HL-60 (cell line): ENCODE measurements around the gene GPR31.

Experiments used
- DNase-seq, 2 experiments: peaks; one replicate each; pipeline ENCODE4 v3.0.0-alpha.2; 2010 to 2020; ENCODE audit warnings: low read depth in 1 of 2, low spot score in 1 of 2
- H3K27ac ChIP-seq: fragments of 250-450 bp; sonication (Bioruptor Pico); replicated peaks from 2 replicates; pipeline ENCODE4 v1.5.1; 2020; ENCODE audit warnings: mild to moderate bottlenecking, moderate library complexity
- H3K27me3 ChIP-seq: fragments of 250-450 bp; sonication (Bioruptor Pico); 2 replicates; pipeline ENCODE4 v1.5.1; 2021; ENCODE audit warnings: mild to moderate bottlenecking, moderate library complexity; ENCODE audit not compliant: insufficient read depth, poor library complexity, severe bottlenecking
- H3K4me3 ChIP-seq: replicated peaks from 2 replicates; pipeline ENCODE4 v1.5.1; 2011; ENCODE audit warnings: mild to moderate bottlenecking, control low read depth, low read length; ENCODE audit not compliant: insufficient read depth
- GABPA ChIP-seq: IDR thresholded peaks from 2 replicates; pipeline ENCODE4 v1.6.1; 2012; ENCODE audit warnings: low read depth
- POLR2AphosphoS5 ChIP-seq: IDR thresholded peaks from 2 replicates; pipeline ENCODE4 v1.6.1; 2012; ENCODE audit warnings: low read depth
- SPI1 ChIP-seq: IDR thresholded peaks from 2 replicates; pipeline ENCODE4 v1.6.1; 2012; ENCODE audit warnings: low read depth, mild to moderate bottlenecking, borderline replicate concordance
- TF ChIP-seq, protein P1 (sequence below): IDR thresholded peaks from 2 replicates; pipeline ENCODE4 v1.6.1; 2012; ENCODE audit warnings: low read depth; ENCODE audit not compliant: insufficient replicate concordance
- TF ChIP-seq, protein P2 (sequence below): IDR thresholded peaks from one replicate; pipeline ENCODE4 v1.5.1; 2011; ENCODE audit warnings: low read length, control low read depth, inconsistent platforms; ENCODE audit not compliant: insufficient read depth

The GPR31 gene

DNA sequence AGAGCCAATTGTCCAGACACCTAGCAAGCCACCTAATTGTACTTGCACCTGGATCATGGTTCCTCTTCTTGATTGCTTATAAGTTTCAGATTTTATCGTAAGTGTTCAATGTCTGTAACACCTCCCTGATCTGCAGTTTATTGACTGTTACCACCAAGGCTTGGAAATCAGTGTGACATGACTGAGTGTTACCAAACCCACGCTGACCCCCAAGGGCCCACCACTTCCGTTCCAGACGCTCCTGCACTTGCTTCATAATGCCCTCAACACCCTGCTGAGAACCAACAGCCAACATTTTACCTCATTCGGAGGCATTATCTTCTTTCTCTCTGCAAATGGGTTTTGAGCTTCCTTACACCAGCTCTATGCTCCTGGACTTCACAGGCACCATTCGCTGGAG, 28.6 kb downstream of the GPR31 start:
- Histone ChIP-seq H3K27me3 (no peaks in the 10 kb centered on the region), H3K27ac (no peak overlapping the region), H3K4me3 (no peak overlapping the region)
- TF ChIP-seq, protein P1, sequence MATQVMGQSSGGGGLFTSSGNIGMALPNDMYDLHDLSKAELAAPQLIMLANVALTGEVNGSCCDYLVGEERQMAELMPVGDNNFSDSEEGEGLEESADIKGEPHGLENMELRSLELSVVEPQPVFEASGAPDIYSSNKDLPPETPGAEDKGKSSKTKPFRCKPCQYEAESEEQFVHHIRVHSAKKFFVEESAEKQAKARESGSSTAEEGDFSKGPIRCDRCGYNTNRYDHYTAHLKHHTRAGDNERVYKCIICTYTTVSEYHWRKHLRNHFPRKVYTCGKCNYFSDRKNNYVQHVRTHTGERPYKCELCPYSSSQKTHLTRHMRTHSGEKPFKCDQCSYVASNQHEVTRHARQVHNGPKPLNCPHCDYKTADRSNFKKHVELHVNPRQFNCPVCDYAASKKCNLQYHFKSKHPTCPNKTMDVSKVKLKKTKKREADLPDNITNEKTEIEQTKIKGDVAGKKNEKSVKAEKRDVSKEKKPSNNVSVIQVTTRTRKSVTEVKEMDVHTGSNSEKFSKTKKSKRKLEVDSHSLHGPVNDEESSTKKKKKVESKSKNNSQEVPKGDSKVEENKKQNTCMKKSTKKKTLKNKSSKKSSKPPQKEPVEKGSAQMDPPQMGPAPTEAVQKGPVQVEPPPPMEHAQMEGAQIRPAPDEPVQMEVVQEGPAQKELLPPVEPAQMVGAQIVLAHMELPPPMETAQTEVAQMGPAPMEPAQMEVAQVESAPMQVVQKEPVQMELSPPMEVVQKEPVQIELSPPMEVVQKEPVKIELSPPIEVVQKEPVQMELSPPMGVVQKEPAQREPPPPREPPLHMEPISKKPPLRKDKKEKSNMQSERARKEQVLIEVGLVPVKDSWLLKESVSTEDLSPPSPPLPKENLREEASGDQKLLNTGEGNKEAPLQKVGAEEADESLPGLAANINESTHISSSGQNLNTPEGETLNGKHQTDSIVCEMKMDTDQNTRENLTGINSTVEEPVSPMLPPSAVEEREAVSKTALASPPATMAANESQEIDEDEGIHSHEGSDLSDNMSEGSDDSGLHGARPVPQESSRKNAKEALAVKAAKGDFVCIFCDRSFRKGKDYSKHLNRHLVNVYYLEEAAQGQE, result no peak
- TF ChIP-seq SPI1 (no peak), POLR2AphosphoS5 (no peak), GABPA (no peak)
- TF ChIP-seq, protein P2, sequence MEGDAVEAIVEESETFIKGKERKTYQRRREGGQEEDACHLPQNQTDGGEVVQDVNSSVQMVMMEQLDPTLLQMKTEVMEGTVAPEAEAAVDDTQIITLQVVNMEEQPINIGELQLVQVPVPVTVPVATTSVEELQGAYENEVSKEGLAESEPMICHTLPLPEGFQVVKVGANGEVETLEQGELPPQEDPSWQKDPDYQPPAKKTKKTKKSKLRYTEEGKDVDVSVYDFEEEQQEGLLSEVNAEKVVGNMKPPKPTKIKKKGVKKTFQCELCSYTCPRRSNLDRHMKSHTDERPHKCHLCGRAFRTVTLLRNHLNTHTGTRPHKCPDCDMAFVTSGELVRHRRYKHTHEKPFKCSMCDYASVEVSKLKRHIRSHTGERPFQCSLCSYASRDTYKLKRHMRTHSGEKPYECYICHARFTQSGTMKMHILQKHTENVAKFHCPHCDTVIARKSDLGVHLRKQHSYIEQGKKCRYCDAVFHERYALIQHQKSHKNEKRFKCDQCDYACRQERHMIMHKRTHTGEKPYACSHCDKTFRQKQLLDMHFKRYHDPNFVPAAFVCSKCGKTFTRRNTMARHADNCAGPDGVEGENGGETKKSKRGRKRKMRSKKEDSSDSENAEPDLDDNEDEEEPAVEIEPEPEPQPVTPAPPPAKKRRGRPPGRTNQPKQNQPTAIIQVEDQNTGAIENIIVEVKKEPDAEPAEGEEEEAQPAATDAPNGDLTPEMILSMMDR, result no peak
- DNase-seq, result no peak

DNA sequence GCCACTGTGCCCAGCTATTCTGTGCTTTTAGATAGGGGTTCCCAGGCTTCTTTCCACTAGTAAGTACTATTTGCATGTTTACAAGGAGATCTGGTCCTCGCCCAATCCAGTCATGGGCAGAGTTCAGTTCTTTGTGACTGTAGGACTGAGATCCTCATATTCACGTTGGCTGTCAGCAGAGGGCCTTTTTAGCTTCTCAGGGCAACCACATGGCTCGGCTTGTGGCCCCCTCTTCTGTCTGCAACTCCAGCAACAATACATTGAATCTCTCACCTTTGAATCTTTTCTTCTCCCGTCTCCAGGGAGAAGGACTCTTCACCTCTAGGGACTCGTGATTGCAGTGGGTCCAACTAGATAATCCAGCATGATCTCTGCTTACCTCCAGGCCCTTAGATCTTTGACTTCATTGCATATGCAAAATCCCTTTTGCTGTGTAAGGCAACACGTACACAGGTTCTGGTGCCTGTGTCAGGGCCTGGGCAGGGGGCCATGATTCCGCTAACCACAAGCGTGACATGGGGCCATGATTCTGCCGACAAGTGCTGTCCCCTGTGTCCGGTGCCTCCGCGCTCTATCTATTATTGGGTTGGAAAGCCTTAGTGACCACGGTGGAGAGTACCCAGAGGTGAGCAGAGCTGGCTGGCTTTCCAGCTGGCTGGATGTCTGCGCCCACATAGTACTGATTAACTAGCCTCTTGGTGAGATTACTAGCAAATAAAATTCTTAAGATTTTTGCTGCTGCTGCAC, 29.8 kb downstream of the GPR31 start:
- no peaks in the 10 kb centered on the region for H3K27me3 ChIP-seq
- TF ChIP-seq POLR2AphosphoS5 (no peak), GABPA (no peak), SPI1 (no peak)
- TF ChIP-seq, protein P1, result no peak
- no peak for DNase-seq
- no peak overlapping the region for H3K4me3 ChIP-seq
- no peak overlapping the region for H3K27ac ChIP-seq

DNA sequence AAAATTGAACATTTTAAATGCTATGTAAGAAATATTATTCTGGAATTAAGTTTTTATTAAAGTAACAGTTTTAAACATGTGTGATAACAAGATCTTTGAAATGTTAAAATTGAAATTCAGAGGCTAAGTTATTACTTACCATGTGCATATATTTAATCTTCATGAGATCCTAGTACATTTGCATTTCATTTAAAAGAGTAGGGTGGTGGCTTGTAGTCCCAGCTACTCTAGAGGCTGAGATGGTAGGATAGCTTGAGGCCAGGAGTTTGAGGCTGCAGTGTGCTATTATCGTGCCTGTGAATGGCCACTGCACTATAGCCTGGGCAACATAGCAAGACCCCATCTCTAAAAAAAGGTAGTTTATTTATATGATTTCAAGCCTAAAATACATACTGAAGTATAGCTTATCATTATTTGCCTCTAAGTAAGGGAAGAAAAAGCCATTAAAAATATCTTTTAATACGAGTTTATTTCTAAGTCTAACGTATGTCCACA, 31.9 kb downstream of the GPR31 start:
- no peak for DNase-seq
- Histone ChIP-seq H3K27ac (no peak overlapping the region), H3K27me3 (no peaks in the 10 kb centered on the region), H3K4me3 (no peak overlapping the region)
- TF ChIP-seq SPI1, result no peak
- TF ChIP-seq, protein P2, result no peak

DNA sequence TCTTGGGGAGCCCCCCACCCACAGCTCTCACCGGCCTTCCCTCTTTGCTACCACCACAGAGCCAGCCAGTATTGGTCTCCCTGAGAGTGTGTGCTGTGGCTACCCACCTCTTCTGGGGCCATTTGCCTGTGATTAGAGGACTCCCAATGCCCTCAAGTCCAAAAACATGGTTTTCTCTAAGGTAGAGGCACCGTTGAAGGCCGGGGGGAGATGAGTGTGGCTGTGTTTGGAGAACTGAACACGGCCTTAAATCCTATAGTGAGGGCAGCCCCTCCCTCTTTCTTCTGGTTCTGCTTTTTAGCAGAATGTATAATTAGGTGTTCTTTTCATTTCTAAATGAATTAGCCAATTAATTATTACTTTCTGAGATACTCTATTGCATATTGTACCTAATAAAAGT, 32.4 kb downstream of the GPR31 start:
- no peak overlapping the region for H3K27ac ChIP-seq
- TF ChIP-seq SPI1 (no peak), POLR2AphosphoS5 (no peak), GABPA (no peak)
- TF ChIP-seq, protein P2, result no peak
- TF ChIP-seq, protein P1, result no peak
- no peaks in the 10 kb centered on the region for H3K27me3 ChIP-seq
- peak in 1 of 2 experiments; percentile 11 for DNase-seq
- H3K4me3 ChIP-seq, result no peak overlapping the region
